ENCODE results near the gene PNMA5.

The PNMA5 gene

GRCh38 chrX:152945021-152945979 lies 48.6 kb downstream of the PNMA5 start:
- no peak for TF ChIP-seq FOXP2 (optimal IDR thresholded peaks at IDR 0.05; ENCODE audit: control extremely low read depth, extremely low read length, insufficient read depth)
- no peak for TF ChIP-seq POLR2AphosphoS5 (IDR thresholded peaks at IDR 0.05; ENCODE audit: borderline replicate concordance, low read depth, low read length)
- TF ChIP-seq EZH2 (IDR thresholded peaks at IDR 0.05), result no peak
- no peak overlapping the region for H3K9ac ChIP-seq (ENCODE audit: insufficient read length)
- H3K36me3 ChIP-seq (ENCODE audit: insufficient read depth, low read length), result no peaks in the 10 kb centered on the region
- H3K4me3 ChIP-seq, result no peak overlapping the region
- no peaks in the 10 kb centered on the region for H3K9me3 ChIP-seq (ENCODE audit: low read depth, low read length)
- no peak overlapping the region for H3K27ac ChIP-seq
- DNase-seq (ENCODE audit: low read depth, low spot score), result no peak

- no peak for TF ChIP-seq FOXP2 (optimal IDR thresholded peaks at IDR 0.05; ENCODE audit: control extremely low read depth, extremely low read length, insufficient read depth)
- no peak for TF ChIP-seq POLR2AphosphoS5 (IDR thresholded peaks at IDR 0.05; ENCODE audit: borderline replicate concordance, low read depth, low read length)
- TF ChIP-seq EZH2 (IDR thresholded peaks at IDR 0.05), result no peak
- H3K36me3 ChIP-seq (ENCODE audit: insufficient read depth, low read length), result no peaks in the 10 kb centered on the region
- no peak for DNase-seq (ENCODE audit: low read depth, low spot score)
- no peak overlapping the region for H3K9ac ChIP-seq (ENCODE audit: insufficient read length)
- no peak overlapping the region for H3K4me3 ChIP-seq
- no peaks in the 10 kb centered on the region for H3K9me3 ChIP-seq (ENCODE audit: low read depth, low read length)
- no peak overlapping the region for H3K27ac ChIP-seq
These were observed 50.1 kb downstream of the PNMA5 start for GRCh38 chrX:152943826-152944225.

- 0 out of 2 replicates have a peak overlapping the region, but pooled peaks have one; percentile 44 for H3K27ac ChIP-seq
These were observed 51.9 kb downstream of the PNMA5 start for GRCh38 chrX:152942077-152942442.

GRCh38 chrX:152941328-152942076 lies 52.4 kb downstream of the PNMA5 start:
- H3K4me3 ChIP-seq, result peak overlapping the region; percentile 83

More at GRCh38 chrX:152942077-152942442, 51.9 kb downstream of the PNMA5 start:
- TF ChIP-seq POLR2AphosphoS5 (IDR thresholded peaks at IDR 0.05; ENCODE audit: borderline replicate concordance, low read depth, low read length) (no peak), EZH2 (IDR thresholded peaks at IDR 0.05) (no peak), FOXP2 (optimal IDR thresholded peaks at IDR 0.05; ENCODE audit: control extremely low read depth, extremely low read length, insufficient read depth) (no peak)
- no peaks in the 10 kb centered on the region for H3K36me3 ChIP-seq (ENCODE audit: insufficient read depth, low read length)
- no peaks in the 10 kb centered on the region for H3K9me3 ChIP-seq (ENCODE audit: low read depth, low read length)
- DNase-seq (ENCODE audit: low read depth, low spot score), result no peak
- peak overlapping the region; percentile 83 for H3K4me3 ChIP-seq
- H3K9ac ChIP-seq (ENCODE audit: insufficient read length), result peak overlapping the region; percentile 82

More at GRCh38 chrX:152941328-152942076, 52.4 kb downstream of the PNMA5 start:
- Histone ChIP-seq H3K27ac (0 out of 2 replicates have a peak overlapping the region, but pooled peaks have one; percentile 44), H3K36me3 (ENCODE audit: insufficient read depth, low read length) (no peaks in the 10 kb centered on the region), H3K9ac (ENCODE audit: insufficient read length) (peak overlapping the region; percentile 82), H3K9me3 (ENCODE audit: low read depth, low read length) (no peaks in the 10 kb centered on the region)
- DNase-seq (ENCODE audit: low read depth, low spot score), result peak; percentile 26
- TF ChIP-seq FOXP2 (optimal IDR thresholded peaks at IDR 0.05; ENCODE audit: control extremely low read depth, extremely low read length, insufficient read depth) (no peak), POLR2AphosphoS5 (IDR thresholded peaks at IDR 0.05; ENCODE audit: borderline replicate concordance, low read depth, low read length) (peak; percentile 74)

Data from SK-N-MC (cell line).